SK-N-SH (cell line): ENCODE measurements around the gene ROR2. TPM values are rescaled to one million over a fixed set of nuclear protein-coding genes. Genes with fewer than 3 reads are reported as not detected.
"Not testable (repeated sequence)": the region's sequence is repeated elsewhere in the genome, so short reads cannot be mapped to it uniquely, and the experiment has no call there.

ENCODE experiments used
- CTCF ChIA-PET: fragments of 300-600, 350-600 bp; formaldehyde crosslinking; extraction: SDS; loops from one replicate; lab custom pipeline; 2021; lab: Yijun Ruan, JAX
- POLR2A ChIA-PET: fragments of 350-600 bp; sonication (Branson Sonifier 250); formaldehyde crosslinking; extraction: SDS; loops from one replicate; lab custom pipeline; 2020; ENCODE audit warnings: antibody characterized with exemption, inconsistent platforms; lab: Yijun Ruan, JAX
- DNase-seq: peaks from one replicate; pipeline ENCODE4 v3.0.0; 2012
- H2AFZ ChIP-seq: fragments of 200-600 bp; sonication (generic); 2 replicates; pipeline ENCODE4 v1.8.1; 2016; ENCODE audit warnings: antibody characterized with exemption, mild to moderate bottlenecking, low read depth
- H3F3A ChIP-seq: fragments of 200-600 bp; sonication (generic); replicated peaks from 2 replicates; pipeline ENCODE3; 2016; ENCODE audit warnings: antibody characterized with exemption, mild to moderate bottlenecking; ENCODE audit not compliant: insufficient read depth
- H3K27ac ChIP-seq, 2 experiments: fragments of 200-500 bp in 1 of 2; fragments of 200-600 bp in 1 of 2; sonication (Bioruptor generic) in 1 of 2; sonication (generic), shearing (Covaris generic) in 1 of 2; 2 replicates each; pipeline versions ENCODE4 v1.5.1 to v1.6.1; 2014 to 2016; ENCODE audit warnings: low read depth in 2 of 2, inconsistent platforms in 1 of 2, low read length in 1 of 2, mild to moderate bottlenecking in 1 of 2, mixed read lengths in 1 of 2
- H3K27me3 ChIP-seq: fragments of 200-600 bp; sonication (generic), shearing (Covaris generic); 2 replicates; pipeline ENCODE4 v1.6.1; 2016; ENCODE audit warnings: mixed run types; ENCODE audit not compliant: insufficient read depth
- H3K36me3 ChIP-seq, 2 experiments: fragments of 200-500 bp in 1 of 2; fragments of 200-600 bp in 1 of 2; sonication (Bioruptor generic) in 1 of 2; sonication (generic) in 1 of 2; replicated peaks in 1 of 2; 2 replicates each; pipeline versions ENCODE3 to v1.5.1; 2014 to 2016; ENCODE audit warnings: low read length in 1 of 2, mild to moderate bottlenecking in 1 of 2; ENCODE audit not compliant: insufficient read depth in 2 of 2, control insufficient read depth in 1 of 2
- H3K4me1 ChIP-seq, 2 experiments: fragments of 200-500 bp in 1 of 2; fragments of 200-600 bp in 1 of 2; sonication (Bioruptor generic) in 1 of 2; sonication (generic), shearing (Covaris generic) in 1 of 2; 2 replicates each; pipeline versions ENCODE4 v1.5.1 to v1.6.1; 2014 to 2016; ENCODE audit warnings: low read depth in 1 of 2, low read length in 1 of 2, mixed run types in 1 of 2; ENCODE audit not compliant: insufficient read depth in 2 of 2, control insufficient read depth in 1 of 2
- H3K4me2 ChIP-seq: fragments of 200-600 bp; sonication (generic), shearing (Covaris generic); 2 replicates; pipeline ENCODE4 v1.6.1; 2017; ENCODE audit warnings: mixed run types
- H3K4me3 ChIP-seq, 2 experiments: fragments of 200-500 bp in 1 of 2; fragments of 200-600 bp in 1 of 2; sonication (Bioruptor generic) in 1 of 2; sonication (generic), shearing (Covaris generic) in 1 of 2; 2 replicates each; pipeline versions ENCODE4 v1.5.1 to v1.8.1; 2014 to 2016; ENCODE audit warnings: low read depth in 2 of 2, inconsistent platforms in 1 of 2, low read length in 1 of 2, mild to moderate bottlenecking in 1 of 2, mixed read lengths in 1 of 2, moderate library complexity in 1 of 2
- H3K79me2 ChIP-seq: fragments of 200-600 bp; sonication (generic); 2 replicates; pipeline ENCODE4 v1.8.1; 2017; ENCODE audit warnings: mild to moderate bottlenecking; ENCODE audit not compliant: insufficient read depth
- H3K9ac ChIP-seq: fragments of 200-600 bp; sonication (generic); 2 replicates; pipeline ENCODE4 v1.6.1; 2017; ENCODE audit warnings: mixed run types
- H3K9me2 ChIP-seq: fragments of 200-600 bp; sonication (generic); 2 replicates; pipeline ENCODE4 v1.6.1; 2017; ENCODE audit warnings: mixed run types
- H3K9me3 ChIP-seq: fragments of 200-600 bp; sonication (generic); 2 replicates; pipeline ENCODE4 v1.6.1; 2017; ENCODE audit warnings: mixed run types, mild to moderate bottlenecking, moderate library complexity
- H4K20me1 ChIP-seq: fragments of 200-600 bp; sonication (generic); 2 replicates; pipeline ENCODE4 v1.6.1; 2017; ENCODE audit warnings: mild to moderate bottlenecking, mixed run types; ENCODE audit not compliant: insufficient read depth
- GABPA ChIP-seq: IDR thresholded peaks from 2 replicates; pipeline ENCODE4 v1.4.0; 2012; ENCODE audit warnings: low read depth, mild to moderate bottlenecking
- GATA2 ChIP-seq: sonication (generic); formaldehyde crosslinking; IDR thresholded peaks from 2 replicates; pipeline ENCODE4 v1.5.0; 2020; ENCODE audit warnings: mild to moderate bottlenecking, missing genetic modification reagents
- NRF1 ChIP-seq: IDR thresholded peaks from 2 replicates; pipeline ENCODE4 v1.6.1; 2012; ENCODE audit warnings: low read depth, mild to moderate bottlenecking, low read length
- RXRA ChIP-seq: IDR thresholded peaks from 2 replicates; pipeline ENCODE4 v1.4.0; 2012; ENCODE audit warnings: low read depth, mild to moderate bottlenecking, borderline replicate concordance
- SMC3 ChIP-seq: IDR thresholded peaks from 2 replicates; pipeline ENCODE4 v1.6.1; 2012; ENCODE audit warnings: low read depth, low read length, improper control_type of control experiment
- WGBS: methylation state at CpG from one replicate; pipeline ENCODE4 v1.1.6; 2017; ENCODE audit warnings: low lambda C conversion rate; 5-methylcytosine and 5-hydroxymethylcytosine counted together
- polyA plus RNA-seq, 3 experiments: library from polyadenylated mRNA; depleted of rRNA; stranded (reverse); fragments of >200 nt; gene quantifications; 2 replicates each; pipeline ENCODE4 v1.2.3, GENCODE V29; 2012
- TF ChIP-seq, protein P1 (sequence below): IDR thresholded peaks from 2 replicates; pipeline ENCODE4 v1.4.0; 2012; ENCODE audit warnings: low read depth
- TF ChIP-seq, protein P2 (sequence below): IDR thresholded peaks from 2 replicates; pipeline ENCODE4 v1.6.1; 2012; ENCODE audit warnings: mild to moderate bottlenecking, low read depth, low read length, moderate library complexity

Gene ROR2
- polyA plus RNA-seq, 1 of the 3 experiments (the other 2 are of a cell fraction) = 0.43 TPM

DNA sequence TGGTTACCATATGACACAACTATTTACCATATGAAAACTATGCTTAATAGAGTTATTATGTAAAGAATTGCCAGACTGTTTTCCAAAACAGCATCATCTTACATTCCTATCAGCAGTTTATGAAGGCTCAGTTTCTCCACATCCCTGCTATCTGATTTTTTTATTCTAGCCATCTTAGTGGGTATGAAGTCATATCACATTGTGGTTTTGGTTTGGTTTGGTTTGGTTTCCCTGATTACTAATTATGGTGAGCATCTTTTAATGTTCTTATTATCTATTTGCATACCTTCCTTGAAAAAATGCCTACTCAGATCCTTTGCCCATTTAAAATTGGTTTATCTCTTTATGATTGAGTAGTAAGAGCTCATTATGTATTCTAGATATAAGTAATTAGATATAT is 327.0 kb downstream of the ROR2 start:
- no peaks in the 10 kb centered on the region for H3K9me2 ChIP-seq
- H3K36me3 ChIP-seq = no peaks in the 10 kb centered on the region
- no peaks in the 10 kb centered on the region for H4K20me1 ChIP-seq
- no peaks in the 10 kb centered on the region for H3F3A ChIP-seq
- TF ChIP-seq GATA2 (CRISPR knock-in tag) (no peak), NRF1 (no peak), GABPA (no peak), SMC3 (no peak), RXRA (no peak)
- TF ChIP-seq, protein P1, sequence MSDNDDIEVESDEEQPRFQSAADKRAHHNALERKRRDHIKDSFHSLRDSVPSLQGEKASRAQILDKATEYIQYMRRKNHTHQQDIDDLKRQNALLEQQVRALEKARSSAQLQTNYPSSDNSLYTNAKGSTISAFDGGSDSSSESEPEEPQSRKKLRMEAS = no peak
- no peaks in the 10 kb centered on the region for H3K9me3 ChIP-seq
- DNase-seq = no peak
- H3K79me2 ChIP-seq = no peaks in the 10 kb centered on the region
- H3K4me1 ChIP-seq = no peaks in the 10 kb centered on the region
- H3K27me3 ChIP-seq = no peaks in the 10 kb centered on the region; the same call in 1 of the 2 replicates
- no peak overlapping the region for H3K4me3 ChIP-seq
- no peak overlapping the region for H2AFZ ChIP-seq
- no peak overlapping the region for H3K4me2 ChIP-seq
- CTCF ChIA-PET = no interaction called here
- no peak overlapping the region for H3K9ac ChIP-seq
- POLR2A ChIA-PET = no interaction called here
- no peak overlapping the region for H3K27ac ChIP-seq

DNA sequence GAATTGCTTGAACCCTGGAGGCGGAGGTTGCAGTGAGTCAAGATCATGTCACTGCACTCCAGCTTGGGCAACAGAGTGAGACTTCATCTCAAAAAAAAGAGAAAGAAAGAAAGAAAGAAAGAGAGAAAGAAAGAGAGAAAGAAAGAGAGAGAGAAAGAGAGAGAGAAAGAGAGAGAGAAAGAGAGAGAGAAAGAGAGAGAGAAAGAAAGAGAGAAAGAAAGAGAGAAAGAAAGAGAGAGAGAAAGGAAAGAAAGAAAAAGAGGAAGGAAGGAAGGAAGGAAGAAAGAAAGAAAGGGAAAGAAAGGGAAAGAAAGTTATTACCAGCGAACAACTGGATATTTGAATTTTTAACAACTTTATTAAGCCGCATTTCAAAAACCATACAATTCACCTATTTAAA is 327.9 kb downstream of the ROR2 start:
- CTCF ChIA-PET = not testable (repeated sequence)

DNA sequence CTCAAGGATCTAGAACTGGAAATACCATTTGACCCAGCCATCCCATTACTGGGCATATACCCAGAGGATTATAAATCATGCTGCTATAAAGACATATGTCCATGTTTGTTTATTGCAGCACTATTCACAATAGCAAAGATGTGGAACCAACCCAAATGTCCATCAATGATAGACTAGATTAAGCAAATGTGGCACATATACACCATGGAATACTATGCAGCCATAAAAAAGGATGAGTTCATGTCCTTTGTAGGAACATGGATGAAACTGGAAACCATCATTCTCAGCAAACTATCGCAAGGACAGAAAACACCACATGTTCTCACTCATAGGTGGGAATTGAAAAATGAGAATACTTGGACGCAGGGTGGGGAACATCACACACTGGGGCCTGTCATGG is 336.0 kb downstream of the ROR2 start:
- H3K27ac ChIP-seq, CTCF ChIA-PET, H3K27me3 ChIP-seq, H3K4me1 ChIP-seq, H3K4me3 ChIP-seq, H3K9ac ChIP-seq, DNase-seq, H3F3A ChIP-seq, H3K9me3 ChIP-seq, H3K79me2 ChIP-seq, H3K9me2 ChIP-seq, H2AFZ ChIP-seq, H4K20me1 ChIP-seq, POLR2A ChIA-PET, H3K4me2 ChIP-seq, H3K36me3 ChIP-seq: not testable (repeated sequence)
- 74% methylated on average over 2 of the region's 2 CpGs for WGBS

More for the DNA sequence above, 327.9 kb downstream of the ROR2 start:
- H3K36me3 ChIP-seq, H4K20me1 ChIP-seq, H3K4me1 ChIP-seq, H3K27ac ChIP-seq, H2AFZ ChIP-seq, H3K4me2 ChIP-seq, DNase-seq, H3F3A ChIP-seq, H3K79me2 ChIP-seq, POLR2A ChIA-PET, H3K9me3 ChIP-seq, H3K9ac ChIP-seq, H3K27me3 ChIP-seq, H3K9me2 ChIP-seq, H3K4me3 ChIP-seq: not testable (repeated sequence)
- WGBS = 82% methylated on average over 3 of the region's 3 CpGs

DNA sequence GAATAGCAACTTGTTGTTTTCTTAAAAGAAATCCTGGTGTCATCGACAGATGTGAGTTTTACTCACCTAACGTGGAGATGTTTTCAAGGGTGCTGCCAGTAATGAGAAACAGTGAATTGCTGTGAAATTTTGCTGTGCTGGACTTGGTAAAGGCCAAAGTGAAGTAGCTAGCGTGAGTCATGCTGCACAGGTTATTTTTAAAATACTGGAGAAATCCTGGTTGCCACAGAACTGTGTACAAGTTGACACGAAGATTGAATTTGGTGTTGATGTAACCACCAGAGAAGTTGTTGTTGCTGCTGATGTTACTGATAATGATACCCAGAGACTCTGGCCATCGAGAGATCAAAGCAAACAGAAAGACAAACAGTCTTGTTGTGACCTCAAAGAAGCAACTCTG is 338.4 kb downstream of the ROR2 start:
- no peaks in the 10 kb centered on the region for H3K9me2 ChIP-seq
- 22% methylated on average over 5 of the region's 5 CpGs for WGBS
- TF ChIP-seq, protein P2, sequence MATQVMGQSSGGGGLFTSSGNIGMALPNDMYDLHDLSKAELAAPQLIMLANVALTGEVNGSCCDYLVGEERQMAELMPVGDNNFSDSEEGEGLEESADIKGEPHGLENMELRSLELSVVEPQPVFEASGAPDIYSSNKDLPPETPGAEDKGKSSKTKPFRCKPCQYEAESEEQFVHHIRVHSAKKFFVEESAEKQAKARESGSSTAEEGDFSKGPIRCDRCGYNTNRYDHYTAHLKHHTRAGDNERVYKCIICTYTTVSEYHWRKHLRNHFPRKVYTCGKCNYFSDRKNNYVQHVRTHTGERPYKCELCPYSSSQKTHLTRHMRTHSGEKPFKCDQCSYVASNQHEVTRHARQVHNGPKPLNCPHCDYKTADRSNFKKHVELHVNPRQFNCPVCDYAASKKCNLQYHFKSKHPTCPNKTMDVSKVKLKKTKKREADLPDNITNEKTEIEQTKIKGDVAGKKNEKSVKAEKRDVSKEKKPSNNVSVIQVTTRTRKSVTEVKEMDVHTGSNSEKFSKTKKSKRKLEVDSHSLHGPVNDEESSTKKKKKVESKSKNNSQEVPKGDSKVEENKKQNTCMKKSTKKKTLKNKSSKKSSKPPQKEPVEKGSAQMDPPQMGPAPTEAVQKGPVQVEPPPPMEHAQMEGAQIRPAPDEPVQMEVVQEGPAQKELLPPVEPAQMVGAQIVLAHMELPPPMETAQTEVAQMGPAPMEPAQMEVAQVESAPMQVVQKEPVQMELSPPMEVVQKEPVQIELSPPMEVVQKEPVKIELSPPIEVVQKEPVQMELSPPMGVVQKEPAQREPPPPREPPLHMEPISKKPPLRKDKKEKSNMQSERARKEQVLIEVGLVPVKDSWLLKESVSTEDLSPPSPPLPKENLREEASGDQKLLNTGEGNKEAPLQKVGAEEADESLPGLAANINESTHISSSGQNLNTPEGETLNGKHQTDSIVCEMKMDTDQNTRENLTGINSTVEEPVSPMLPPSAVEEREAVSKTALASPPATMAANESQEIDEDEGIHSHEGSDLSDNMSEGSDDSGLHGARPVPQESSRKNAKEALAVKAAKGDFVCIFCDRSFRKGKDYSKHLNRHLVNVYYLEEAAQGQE = no peak
- no peak for TF ChIP-seq GABPA
- POLR2A ChIA-PET = no interaction called here
- H2AFZ ChIP-seq = no peak overlapping the region
- H3K9ac ChIP-seq = no peak overlapping the region
- no peaks in the 10 kb centered on the region for H4K20me1 ChIP-seq
- H3F3A ChIP-seq = no peaks in the 10 kb centered on the region
- H3K36me3 ChIP-seq = no peaks in the 10 kb centered on the region
- no peak overlapping the region for H3K4me3 ChIP-seq
- no peak overlapping the region for H3K27ac ChIP-seq
- no peaks in the 10 kb centered on the region for H3K27me3 ChIP-seq
- H3K4me2 ChIP-seq = no peak overlapping the region
- no peaks in the 10 kb centered on the region for H3K79me2 ChIP-seq
- CTCF ChIA-PET = no interaction called here
- no peaks in the 10 kb centered on the region for H3K9me3 ChIP-seq
- H3K4me1 ChIP-seq = no peaks in the 10 kb centered on the region
- DNase-seq = no peak
